GM21381 (cell line): ENCODE data around the gene AMER3.

ENCODE experiments used
- ATAC-seq: cut with Tn5 transposase; IDR thresholded peaks from one replicate; pipeline ENCODE4 v1.9.1; 2021; ENCODE audit warnings: mild to moderate bottlenecking, moderate library complexity; ENCODE audit not compliant: unreplicated experiment

The AMER3 gene

DNA sequence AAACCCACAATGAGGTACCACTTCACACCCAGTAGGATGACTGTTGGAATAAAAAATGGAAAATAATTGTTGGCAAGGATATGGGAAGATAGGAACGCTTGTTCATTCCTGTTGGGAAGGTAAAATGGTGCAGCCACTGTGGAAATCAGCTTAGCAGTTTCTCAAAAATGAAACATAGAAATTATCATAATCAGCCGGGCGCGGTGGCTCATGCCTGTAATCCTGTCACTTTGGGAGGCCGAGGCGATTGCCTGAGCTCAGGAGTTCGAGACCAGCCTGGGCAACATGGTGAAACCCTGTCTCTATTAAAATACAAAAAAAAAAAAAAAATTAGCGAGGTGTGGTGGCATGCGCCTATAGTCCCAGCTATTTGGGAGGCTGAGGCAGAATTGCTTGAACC lies 23.4 kb downstream of the AMER3 start:
- ATAC-seq = no peak

DNA sequence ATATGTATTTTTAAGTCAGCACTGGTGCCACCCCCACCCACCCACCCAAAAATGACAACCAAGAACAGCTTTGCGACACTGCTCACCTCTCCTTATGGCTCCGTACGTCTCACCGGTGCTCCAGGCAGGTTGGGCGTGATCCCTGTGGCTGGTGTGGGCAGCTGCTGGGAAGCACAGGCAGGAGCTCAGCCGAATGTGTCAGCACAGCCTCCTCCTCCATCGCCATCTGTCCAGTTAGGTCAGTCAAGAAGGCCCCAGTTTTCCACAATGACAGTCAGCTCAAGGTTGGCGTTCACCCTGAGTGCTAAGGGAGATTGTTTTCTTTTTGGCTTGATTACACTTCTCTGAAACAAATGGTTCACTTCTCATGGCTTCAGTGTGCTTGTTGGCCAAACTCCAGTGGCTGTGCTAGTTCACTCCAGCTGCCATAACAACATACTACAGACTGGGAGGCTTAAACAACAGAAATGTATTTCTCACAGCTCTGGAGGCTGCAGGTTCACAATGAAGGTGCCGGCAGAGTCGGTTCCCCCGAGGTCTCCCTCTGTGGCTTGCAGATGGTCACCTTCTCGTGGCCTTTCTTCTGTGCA lies 30.2 kb downstream of the AMER3 start:
- no peak for ATAC-seq

DNA sequence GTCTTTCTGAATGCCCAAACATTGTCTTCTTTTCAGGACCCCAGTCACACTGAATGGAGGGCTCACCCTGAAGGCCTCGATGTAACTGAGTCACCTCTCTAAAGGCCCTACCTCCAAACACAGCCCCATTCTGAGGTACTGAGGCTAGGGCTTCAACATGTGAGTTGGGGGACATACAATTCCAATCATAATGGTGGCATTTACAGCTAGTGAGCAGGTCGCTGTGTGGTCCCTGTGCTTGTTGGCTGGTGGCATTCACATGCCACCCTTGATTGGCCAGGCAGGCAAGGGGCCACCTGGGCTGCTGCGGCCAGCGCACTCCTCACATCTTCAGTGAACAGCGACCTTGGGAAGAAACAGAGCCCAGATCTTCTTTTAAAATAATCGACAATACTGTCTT lies 30.7 kb downstream of the AMER3 start:
- no peak for ATAC-seq

DNA sequence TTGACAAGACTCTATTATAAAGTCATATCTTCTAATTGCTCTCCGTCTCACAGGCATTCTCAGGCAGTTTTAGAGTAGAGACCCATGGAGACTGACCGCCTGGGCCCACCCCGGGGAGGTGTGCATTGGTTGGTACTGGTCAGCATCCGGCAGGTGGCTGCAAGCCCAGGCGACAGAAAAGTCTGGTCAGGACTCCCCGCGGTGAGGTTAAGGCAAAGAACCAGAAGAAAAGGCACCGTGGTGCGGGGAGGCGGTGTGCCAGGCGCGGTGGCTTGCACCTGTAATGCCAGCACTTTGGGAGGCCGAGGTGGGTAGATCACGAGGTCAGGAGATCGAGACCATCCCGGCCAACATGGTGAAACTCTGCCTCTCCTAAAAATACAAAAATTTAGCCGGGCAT lies 32.5 kb downstream of the AMER3 start:
- no peak for ATAC-seq

DNA sequence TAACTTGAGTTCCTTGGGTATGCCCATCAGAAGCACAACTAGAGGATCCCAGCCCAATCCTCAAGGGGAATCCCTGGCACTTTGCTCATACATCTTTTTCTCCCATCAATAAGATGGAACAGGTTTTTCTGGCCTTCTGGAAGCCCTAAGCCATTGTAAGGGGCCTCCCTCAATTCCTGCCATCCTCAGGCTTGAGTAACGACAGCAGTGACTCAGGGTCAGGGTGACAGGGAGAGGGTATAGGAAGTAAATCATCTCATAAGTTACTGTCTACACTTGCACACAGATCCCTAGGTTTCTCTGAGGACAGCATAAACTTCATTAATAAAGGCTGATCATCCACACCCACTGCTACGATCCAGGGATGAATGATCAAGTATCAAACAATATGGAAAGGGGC lies 35.0 kb downstream of the AMER3 start:
- no peak for ATAC-seq

DNA sequence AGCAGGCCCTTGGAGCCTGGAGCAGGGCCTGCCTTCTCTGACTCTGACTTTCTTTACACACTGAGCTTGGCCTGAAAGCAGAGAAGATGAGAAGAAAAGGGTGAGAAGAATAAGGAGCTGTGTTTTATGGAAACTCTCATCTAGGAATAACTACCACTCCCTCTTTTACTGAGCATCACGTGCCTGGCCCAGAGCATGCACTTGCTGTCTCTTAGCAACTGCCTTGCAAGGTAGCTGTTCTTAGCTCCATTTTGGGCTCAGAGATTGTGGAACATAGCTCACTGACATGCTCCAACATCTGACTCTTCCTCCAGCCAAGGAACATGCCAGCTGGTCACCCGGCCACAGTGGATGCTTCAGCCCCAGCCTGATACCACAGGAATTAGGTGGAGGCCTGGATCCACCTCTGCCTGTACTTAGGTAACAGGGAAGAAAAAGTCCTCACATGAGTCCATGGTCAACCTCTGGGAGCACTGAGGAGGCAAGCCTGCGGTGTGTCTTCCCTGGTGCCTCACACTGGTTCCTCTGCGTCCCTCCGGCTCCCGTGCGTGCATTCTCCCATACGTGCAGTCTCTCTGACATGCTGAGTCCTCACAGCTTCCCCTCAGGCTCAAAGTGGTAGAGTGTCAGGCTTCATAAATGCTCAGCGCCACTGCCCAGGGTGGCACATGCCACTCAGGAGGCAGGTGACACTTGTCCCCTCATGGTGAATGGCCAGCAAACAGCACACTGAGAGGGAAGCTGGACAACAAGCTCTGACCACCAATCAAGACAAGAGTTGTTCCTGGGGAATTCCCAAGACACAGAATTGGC lies 35.7 kb downstream of the AMER3 start:
- no peak for ATAC-seq

DNA sequence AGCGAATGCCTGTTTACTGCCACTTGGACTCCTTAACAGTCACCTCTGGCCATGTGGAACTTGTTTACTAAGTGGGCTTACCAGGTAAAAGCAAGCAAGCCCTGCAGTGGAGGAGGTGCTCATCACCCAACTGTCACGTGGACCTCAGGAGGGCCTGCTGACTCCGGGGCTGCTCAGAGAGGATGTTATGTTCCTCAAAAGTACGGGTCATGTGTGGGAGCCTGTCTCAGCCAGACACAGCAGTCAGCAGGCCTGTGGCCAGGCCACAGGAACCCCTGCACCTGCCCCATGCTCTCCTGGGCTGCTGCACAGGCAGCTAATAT lies 36.2 kb downstream of the AMER3 start:
- no peak for ATAC-seq

DNA sequence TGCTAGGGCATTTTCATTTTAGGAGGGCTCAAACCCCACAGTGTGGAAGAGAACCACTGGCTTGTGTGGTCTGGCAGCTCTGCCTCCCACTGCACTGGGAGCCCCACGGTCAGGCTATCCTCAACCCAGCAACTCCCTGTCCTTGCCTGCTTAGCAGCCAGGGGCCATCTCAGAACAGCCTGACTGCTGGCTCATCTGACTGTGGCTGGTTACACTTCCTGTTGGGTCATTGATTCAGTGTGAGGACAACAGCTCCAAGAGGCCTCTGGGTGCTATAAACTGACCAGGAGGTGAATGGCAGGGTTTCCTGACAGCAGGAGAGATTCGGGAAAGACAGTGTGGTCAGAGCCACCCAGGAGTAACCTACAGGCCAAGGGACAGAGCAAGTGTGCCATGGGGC lies 40.1 kb downstream of the AMER3 start:
- no peak for ATAC-seq

DNA sequence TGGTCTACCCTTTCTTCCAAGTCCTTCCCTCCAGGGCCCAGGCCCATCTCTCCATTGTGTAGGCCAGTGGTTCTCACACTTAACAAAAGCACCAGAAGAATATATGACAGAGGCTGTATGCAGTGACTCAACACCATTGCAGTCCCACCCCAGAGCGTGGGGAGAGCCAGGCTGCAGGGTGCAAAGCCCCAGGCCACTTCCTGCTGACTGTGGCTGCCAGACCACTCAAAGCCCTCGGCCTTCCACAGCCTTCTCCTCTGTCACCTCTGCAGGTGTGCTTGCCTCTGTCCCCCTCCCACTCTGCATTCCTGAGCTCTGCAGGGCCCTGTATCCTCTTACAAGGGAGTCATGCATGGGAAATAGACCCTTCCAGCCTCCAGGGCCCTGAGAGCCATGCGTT lies 41.0 kb downstream of the AMER3 start:
- no peak for ATAC-seq

DNA sequence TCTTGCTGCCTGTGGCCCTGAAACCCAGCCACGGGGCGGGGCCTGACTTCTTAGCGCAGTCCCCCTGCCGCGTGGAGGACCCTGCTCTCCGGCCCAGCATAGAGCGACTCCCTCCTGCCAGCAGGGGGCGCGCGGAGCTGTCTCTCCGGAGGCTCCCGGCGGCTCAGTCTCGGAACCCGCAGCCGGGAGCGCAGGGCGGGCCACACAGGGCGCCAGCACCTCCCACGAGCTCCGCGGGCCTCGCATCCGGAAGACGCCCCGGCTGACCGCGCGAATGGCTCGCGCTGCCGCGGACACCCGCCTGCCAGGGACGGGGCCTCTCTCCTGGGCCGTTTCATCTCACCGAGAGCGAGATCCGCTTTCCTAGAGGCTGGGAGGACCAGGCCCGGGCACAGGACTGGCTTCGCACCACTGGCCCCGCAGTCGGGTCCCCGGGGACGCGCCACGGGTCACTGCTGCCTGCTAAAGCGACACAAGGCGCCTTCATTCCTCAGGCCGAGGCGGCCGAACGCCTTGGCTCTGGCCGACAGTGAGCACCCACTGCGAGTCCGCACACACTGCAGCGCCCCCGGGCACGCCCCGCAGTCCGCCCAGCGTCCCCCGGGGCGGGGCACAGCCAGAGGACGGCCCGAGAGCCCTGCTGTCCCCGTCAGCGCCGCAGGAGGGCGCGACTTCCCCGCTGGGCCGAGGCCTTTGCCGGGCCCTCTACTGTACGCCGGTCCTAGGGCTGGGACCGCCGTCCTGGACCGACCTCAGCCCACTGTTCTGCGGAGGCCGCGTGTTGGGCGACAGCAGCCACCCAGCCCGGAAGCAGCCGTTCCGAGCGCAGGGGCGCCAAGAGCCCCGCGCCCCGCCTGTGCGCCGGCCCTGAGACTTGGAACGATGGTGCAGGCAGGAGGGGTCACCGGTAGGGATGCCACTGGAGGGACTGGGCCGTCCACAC lies 42.4 kb downstream of the AMER3 start:
- peak; percentile 93 for ATAC-seq

DNA sequence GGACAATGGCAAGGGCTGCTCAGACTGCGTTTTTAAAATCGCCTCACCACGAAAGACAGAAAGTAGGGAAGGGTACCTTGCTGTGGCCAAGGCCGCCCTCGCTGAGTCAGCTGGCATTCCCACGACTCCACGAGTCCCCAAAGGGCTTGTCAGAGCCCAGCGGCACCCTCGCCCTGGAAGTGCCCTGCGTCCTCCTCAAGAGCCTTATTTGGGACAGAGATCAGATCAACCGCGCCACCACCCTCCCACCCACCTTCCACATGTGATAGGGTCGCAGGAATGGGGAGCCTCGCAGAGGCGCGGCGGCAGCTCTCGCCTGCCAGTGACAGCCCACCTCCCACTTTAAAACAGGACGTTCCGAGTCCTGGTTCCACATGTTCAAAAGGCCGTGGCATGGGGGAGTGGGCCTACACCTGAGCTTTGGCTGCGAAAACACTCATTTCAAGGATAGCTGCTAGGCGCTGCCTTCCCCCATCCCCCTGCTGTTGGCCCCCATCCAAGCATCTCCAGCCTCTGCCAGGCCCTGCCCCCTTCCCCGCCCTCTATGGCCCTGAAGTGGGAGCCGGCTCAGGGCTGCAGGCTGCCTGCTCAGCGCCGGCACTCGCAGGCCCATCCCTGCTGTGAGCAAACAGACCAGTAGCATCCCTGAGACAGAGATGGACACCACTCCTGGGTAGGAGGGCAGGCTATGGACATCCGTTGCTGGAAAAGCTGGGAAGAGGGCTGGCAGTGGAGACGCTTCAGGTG lies 43.3 kb downstream of the AMER3 start:
- no peak for ATAC-seq

DNA sequence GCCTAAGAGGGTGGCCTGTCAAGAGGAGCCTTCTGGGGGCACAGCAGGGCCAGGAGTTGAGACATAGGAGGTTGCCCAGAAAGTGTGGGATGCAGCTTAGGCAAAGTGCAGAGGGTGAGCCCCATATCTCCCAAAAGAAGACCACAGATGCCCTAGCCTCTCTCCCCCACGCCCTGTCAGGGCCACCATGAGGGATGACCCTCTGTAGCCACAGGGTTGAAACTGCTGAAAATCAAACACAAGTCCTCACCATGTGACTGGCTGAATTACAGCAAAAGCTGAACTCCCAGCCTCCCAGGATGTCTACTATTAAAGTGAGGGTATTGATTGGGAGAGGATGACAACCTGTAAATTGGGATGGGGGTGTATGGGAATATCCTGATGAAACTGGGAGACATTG lies 44.0 kb downstream of the AMER3 start:
- ATAC-seq = no peak

DNA sequence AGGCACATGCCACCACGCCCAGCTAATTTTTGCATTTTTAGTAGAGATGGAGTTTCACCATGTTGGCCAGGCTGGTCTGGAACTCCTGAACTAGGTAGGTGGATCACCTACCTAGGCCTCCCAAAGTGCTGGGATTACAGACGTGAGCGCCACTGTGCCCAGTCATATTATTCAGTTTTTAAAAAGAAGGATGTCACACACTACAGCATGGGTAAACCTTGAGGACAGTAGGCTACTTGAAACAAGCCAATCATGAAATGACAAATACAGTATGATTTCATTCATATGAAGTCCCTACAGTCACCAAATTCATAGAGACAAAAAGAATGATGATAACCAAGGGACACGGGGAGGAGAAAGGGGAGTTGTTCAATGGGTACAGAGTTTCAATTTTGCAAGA lies 50.3 kb downstream of the AMER3 start:
- no peak for ATAC-seq

DNA sequence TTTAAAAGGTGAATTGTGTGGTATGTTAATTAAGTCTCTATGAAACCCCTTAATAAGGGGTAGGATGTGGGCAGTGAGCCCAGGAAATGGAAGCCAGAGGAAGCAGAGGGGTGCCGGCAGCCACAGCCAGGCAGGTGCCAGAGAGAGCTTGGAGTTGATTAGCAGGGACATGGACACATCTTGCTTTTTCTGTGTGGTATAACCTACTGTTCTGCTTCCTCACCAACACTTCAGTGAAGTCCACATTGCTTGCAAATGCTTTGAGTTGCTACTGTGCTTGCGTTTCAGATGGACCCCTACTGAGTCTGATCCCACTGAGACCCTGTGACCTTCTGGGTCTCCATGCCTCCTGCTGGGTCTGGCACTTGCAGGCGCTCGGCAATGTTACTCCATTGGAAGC lies 51.0 kb downstream of the AMER3 start:
- no peak for ATAC-seq

DNA sequence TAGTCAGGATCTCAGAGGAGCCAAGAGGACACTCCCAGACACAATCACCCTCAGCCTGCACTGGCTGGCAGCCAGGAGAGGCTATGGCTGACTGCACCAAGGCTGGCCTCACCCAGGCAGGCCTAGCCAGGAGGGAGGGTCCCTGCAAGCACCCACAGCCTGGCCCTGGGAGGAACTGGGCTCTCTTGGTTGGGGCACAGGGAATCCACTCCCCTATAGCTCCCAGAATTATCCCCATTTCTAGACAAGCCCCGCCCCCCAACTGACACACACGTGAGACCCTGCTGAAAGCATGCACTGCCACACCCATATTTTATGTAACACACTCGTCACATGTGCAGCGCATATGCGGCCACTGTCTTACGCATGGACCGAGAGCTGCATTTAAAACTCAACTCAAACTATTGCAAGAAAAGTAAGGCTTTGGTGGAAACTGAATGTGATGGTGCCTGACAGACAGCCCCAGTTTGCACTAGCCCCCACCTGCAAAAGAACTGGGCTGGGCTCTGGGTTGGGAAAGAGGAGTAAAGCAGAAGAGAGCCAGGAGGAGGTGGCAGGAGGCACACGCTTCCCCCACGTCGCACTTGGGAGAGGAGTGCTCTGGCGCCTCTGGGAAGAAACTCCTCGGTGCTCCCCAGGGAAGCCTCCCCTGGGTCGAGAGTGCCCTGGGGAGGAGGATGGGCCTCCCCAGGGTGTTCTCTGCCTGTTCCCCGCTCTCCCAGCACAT lies 52.5 kb downstream of the AMER3 start:
- no peak for ATAC-seq

DNA sequence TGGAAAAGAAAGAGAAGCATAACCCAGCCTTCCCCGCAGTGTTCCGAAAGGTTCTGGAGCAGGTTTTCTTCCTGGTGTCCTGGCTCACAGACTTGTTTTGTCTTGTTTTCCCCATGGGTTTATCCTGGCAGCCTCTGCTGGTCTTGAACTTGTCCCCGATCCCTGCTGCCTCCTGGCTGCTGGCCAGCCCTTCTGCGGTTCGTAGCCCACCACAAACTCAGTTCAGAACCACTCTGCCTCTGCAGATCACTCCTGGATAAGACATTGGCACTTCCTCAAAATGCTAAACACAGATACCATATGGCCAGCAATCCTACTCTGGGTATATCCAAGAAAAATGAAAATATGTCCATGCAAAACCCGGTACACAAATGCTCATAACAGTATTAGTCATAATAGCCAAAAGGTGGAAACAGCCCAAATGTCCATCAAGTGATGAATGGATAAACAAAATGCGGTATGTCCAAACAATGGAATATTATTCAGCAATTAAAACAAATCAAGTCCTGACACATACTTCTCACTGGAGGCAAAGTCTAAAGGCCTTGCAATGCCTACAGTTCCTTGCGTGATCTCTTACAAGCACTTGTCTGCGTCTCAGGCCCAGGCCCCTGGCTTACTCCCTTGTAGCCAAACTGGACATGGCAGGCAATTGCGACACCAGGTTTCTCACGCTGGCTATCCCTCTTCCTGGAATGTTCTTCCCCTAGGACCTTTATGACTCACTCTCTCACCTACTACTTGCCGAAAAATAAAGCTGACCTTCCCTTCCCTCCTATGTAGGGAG lies 53.3 kb downstream of the AMER3 start:
- ATAC-seq = no peak

DNA sequence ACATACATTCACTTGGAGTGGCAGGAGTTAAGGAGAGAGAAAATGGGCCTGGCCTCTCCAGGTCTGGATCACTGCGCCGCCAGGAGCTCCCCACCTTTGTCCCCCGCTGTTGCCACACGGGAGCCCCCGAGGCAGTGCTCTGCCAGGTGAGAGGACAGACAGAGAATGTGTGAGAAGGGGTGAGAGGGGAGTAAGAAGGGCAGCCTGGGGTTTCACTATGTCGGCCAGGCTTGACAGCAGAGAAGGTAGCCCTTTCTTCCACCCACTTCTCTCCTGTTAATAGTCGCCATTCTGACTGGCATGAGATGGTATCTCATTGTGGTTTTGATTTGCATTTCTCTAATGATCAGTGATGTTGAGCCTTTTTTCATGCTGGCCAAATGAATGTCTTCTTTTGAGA lies 55.1 kb downstream of the AMER3 start:
- no peak for ATAC-seq

DNA sequence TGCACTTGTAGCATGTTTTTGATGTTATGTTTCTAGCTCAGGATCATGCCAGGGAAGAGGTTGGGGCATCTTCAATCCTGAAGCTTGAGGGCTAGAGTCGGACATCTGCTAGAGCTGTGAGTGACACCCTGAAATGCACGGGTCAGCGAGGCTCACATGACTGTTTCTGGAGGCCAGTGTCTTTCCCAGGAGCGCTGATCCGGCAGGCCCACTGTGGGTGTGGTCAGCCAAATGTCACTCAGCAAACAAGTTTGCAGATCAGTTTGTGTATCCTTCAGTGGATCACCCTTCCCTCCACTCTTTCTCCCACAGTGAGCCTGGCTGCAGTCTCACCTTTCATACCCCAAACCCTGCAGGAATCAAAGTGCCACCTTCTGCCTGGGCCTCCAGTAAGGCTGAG lies 58.4 kb downstream of the AMER3 start:
- ATAC-seq = no peak

DNA sequence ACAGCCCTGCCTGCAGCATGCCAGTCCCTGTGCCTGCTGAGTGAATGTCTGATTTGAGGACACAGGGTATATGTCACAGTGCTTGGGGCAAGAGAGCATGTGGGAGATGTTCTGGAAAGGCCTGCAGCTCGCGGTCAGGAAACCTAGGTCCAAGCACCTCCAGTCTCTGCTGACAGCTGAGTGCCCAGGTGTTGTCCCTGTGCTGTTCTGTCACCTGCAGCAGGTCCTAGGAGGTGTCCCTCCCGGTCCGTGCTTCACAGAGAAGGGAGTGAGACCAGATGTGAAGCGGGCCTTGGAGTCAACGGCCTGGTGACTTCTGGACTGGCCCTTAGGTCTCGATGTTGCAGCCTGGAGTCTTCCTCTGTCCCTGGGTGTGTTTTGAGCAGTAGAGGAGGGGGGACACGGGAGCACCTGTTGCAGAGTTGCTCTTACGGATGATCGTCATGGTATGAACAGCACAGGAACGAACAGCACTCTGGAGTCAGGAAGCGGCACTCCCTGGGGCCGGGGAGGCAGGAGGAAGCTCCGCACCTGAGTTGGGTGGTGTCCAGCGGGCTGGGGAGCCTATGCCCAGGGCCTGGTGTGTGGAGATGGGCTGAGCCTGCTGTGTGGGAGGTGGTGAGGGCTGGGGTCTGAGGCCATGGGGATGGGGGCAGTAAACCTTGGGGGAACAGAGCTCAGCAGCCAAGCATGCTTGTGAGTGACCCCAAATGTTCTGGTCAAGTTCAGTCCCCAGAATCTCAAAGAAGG lies 59.8 kb downstream of the AMER3 start:
- no peak for ATAC-seq
